ENCODE data around the gene INTS3. TPM values are rescaled to one million over a fixed set of nuclear protein-coding genes. Genes with fewer than 3 reads are reported as not detected.
"Not testable (repeated sequence)": the region's sequence is repeated elsewhere in the genome, so short reads cannot be mapped to it uniquely, and the experiment has no call there.

INTS3 gene
- total RNA-seq, 1 donor from 2014 or later, result 33.2 TPM

DNA sequence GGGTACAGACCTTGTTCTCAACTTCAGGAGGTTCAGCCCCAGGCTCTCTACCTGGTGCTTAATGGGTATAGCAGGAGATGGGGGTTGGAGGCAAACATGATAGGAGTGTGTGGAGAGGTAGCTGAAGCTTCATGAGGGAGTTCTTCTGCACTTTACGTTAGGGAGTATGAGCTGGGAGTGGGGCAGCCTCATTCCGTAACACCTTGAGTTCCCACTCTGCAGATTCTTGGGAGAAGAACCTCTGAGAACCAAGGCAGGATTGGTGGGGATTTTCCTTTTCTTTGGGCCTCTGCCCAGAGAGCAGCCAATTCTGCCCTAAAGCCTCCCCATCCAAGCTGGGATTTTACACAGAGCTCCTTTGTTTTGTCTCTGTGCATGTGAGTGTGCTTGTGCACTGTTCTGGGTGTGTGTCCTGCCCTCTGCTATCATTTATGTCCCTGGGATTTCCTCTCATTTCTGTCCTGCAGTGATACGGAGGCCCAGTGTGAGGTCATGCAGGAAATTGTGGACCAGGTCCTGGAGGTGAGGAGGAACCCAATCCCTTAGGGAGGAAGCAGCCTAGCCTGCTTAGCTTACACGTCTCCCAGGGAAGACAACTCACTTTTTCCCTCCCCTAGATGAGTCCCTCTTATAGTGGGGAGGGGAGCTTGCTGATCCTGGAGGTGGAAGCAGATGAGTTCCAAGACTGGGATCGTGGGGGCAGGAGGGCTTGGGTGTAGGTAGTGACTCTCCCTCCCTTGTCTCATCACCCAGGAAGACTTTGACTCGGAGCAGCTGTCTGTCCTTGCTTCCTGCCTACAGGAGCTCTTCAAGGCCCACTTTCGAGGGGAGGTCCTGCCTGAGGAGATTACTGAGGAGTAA, 35.7 kb downstream of the INTS3 start:
- no peak for DNase-seq

DNA sequence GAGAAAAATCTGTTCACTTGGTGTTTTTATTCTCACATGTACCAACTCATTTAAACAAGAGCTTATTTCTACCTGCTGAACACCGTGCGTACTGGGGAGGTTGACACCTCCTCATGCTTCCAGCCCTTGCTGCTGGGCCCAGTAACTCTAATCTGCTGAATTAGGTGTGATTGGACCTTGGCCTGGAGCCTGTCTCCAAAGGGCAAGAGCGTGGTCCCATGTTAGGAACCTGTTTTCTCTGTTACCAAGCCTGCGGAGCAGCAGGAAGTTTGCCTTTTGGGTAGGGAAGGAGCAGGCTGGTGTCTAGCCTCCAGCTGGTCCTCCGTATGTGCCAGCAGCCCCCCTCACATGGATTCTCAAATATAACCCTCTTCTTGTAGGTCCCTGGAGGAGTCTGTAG, 36.5 kb downstream of the INTS3 start:
- DNase-seq, result no peak

DNA sequence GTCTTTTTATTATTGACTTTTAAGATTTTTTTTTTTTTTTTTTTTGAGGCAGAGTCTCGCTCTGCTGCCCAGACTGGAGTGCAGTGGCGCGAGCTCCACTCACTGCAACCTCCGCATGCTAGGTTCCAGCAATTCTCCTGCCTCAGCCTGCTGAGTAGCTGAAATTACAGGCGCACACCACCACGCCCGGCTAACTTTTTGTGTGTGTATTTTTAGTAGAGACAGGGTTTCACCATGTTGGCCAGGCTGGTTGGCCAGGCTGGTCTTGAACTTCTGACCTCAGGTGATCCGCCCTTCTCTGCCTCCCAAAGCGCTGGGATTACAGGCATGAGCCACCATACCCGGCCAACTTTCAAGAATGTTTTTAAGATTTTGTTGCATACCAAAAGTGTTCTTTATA, 38.8 kb downstream of the INTS3 start:
- not testable (repeated sequence) for DNase-seq

DNA sequence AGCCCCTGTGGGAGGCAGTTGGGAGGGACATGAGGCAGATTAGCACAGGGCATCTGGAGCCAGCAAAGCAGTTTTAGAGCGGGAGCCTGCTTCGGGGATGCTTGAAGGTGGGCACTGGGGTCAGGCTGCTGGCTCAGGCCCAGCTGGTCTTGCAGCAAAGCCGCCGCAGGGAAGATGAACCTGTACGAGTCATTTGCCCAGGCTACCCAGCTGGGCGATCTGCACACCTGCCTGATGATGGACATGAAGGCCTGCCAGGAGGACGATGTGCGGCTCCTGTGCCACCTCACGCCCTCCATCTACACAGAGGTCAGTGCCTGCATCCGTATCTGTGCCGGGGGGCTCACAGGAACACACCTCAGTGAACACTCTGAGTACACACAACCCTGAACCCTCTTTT, 39.7 kb downstream of the INTS3 start:
- DNase-seq, result no peak

DNA sequence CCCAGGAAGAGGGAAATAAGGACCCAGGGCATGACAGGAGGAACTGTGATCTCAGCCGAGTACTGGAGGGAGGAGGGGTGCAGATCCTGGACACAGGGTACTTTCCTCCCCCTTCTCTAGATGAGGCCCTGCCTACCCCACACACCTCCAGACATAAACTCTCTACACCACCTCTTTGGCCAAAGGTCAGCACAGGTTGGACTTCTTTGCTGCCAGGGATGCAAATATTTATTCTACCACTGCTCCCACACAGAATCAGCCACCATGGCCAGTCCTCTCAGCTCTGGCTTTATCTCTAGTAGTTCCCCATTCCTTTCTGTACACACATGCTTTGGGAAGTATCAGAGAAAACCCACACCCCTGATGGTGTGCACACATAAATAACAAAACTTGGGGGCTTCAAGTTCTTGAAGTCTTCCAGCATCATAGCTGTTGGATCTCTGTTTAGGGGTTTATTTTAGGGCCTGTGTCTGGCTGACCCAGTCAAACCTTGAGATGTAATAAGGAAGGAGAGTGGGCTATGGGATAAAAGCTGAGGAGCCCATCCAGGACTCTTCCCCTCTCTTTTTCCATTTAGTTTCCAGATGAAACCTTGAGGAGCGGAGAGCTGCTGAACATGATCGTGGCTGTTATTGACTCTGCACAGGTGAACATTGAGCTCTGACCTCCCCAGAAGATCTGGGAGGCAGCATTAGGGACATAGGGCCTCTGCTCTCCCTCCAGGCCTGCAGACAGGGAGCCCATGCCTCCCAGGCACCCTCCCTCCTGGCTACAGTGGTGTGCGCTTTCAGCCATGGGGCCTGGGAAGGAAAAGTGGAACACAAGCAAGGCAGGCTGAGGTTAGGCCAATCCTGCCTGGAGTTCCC, 40.7 kb downstream of the INTS3 start:
- no peak for DNase-seq

DNA sequence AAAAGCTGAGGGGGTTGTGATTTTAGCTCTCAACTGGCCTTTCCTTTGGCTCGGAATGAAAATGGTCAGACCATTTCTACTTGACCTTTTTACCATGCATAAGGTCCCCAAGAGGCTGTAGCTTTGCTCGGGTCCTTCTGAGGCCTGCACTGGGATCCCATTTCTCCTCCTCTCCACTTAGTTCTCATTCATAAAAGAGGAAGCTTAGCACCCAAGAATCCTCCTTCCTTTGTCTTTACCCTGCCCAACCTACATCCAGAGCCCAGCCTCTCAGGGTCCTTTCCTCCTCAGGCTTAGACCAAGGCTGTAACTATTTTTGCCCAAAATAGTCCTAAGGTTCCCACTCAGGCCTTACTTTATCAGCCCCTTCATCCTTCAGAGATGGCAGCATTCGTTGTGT, 41.4 kb downstream of the INTS3 start:
- DNase-seq, result no peak

DNA sequence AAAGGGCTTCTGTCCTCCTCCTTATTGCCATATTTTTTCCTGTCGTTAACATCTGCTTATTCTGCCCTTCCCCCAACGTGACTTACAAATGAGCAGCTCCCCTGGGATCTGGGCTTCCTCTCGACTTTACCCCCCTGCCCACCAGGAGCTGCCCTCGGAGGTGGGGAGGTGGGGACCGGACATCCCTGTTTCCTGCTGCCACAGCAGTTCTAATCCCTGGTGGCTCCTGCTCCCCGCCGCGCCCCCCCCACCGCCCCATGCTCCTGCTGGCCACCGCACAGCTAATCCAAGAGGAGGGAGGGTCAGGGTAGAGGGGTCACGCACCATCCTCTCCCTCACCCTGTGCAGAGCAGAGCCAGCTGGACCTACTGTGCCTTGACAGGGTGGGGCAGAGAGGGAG, 42.9 kb downstream of the INTS3 start:
- no peak for DNase-seq

DNA sequence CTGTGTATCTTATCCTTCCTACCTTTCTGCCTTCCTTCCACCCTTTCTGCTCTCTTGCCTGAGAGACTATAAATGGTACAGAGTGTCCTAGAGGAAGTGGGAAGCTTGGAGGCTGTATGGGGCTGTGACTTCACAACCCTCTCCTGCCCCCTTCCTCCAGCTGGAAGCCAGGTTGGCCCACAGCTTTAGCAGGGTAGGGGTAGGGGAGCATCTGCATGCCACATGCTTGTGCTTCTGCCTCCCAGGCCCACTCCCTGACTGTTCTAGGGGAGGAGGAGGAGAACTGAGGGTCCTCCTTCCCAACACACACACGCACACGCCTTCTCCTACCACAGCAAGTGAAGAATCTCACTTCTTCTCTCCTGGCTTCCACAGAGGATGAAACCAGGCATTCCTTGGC, 43.4 kb downstream of the INTS3 start:
- DNase-seq, result no peak

DNA sequence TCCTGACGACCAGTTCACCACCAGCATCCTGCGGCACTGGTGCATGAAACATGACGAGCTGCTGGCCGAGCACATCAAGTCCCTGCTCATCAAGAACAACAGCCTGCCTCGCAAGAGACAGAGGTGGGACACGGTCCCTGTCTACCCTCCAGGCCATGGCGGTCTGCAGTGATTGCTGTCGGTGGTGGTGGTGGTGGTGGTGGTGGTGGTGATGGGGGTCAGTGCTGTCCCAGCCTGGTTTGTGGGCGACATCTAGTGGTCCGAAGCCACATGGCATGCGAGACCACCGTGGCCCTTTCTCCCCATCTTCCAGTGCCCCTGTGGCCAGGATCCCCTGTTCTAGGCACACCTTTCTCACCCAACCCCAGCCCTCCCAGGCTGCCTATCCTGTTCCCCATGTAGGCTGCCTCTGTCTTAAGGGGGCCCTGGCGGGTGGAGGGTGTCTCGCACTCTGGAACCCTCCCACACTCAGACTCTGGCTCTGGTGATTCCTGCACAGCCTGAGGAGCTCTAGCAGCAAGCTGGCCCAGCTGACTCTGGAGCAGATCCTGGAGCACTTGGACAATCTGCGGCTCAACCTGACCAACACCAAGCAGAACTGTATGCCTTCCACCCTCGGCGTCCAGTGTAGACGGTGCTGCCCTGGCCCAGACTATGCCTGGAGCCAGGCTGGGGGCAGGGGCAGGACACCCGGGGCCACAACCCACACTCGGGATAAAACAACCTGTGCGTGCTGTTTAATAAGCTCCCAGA, 44.2 kb downstream of the INTS3 start:
- no peak for DNase-seq

DNA sequence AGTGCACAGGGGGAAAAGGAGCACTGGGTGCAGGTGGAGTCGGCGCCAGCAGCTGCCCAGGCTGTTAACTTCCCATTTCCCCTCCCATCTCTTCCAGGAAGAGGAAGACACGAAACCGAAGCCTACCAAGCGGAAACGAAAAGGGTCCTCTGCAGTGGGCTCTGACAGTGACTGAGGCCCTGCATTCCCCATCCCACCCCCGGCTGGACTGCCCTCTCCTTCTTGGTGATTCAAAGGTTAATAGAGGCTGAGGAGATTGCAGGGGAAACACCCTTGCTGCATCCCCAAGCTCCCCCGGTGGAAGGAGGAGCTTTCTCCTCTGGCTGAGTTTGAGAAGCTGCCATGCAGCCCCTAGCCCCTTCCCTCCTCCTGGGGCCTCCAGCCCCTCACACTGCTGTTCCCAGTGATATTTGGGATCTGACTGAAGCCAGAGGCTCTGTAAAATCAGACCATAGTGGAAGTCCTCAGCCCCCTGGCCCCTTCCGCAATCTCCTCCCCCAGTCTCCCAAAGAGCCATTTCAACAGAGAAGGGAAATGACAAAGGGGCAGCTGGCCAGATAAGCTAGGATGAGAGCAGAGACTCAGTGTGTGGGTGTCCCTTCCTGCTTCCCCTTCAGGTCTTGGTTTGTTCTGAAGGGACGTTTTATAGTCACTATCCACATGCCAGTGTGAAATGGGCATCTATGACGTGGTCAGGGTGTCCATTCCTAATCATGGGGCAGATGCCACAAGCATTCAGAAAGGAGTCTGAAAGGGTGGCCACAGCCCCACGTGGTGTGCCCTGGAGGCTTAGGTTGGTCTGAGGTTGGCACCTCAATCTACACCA, 45.5 kb downstream of the INTS3 start:
- DNase-seq, result no peak

DNA sequence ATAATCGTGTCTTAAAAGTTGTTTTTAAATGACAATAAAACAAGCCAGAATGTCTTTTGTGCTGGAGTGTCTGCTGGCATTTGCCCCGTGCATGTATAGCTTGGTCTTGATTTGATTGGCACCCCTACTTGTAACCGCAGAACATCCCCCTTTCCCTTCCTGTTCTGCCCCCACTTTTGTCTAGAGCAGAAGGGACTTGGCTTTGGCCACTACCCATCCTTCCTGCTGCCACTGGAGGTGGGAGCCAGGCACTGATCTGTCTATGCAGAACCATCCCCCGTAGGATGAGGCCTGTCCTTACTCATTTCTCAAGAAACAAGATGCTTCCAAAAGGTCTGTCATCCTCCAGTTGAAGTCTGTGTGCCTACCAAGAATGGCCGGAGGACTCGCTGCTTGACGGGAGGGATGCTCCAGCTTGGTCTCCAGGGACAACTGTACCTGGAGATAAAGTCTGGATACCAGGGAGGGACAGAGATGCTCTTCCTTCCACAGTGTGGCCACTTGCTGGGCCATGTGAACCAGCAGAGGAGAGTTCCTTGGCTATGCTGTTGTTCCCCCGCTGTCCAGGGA, 46.3 kb downstream of the INTS3 start:
- no peak for DNase-seq

DNA sequence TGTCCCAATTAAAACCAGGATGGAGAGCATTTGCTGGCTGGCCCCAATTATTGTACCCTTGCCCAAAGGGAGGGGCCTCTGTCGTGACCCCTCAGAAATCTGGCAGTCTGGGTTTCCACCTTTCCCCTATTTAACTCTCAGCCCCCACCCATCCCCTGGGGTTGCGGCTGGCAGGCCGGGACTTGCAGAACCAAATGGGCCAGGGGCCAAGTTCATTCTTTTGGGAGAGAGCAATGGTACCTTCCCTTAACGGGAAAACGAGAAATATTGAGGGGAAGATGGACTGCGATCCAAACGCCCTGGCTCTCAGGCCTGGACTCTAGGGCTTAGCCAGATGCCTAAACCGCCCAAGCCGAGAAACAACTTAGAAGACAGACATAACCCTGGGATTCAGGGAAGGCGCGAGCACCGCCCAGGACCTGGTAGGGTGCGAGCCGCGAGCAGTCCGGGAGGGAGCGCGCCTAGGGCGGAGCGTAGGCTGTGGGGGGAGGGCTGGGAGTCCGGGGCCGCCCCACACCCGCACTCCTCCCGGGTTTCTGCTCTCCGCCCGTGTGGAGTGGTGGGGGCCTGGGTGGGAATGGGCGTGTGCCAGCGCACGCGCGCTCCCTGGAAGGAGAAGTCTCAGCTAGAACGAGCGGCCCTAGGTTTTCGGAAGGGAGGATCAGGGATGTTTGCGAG, 47.1 kb downstream of the INTS3 start, which contains the start of gene SLC27A3:
Gene SLC27A3, plus strand, starts transcription at position 628 of the 678 bp plus-strand sequence. CDS start 91 bp downstream, outside the sequence.
- DNase-seq, result peak; percentile 46

DNA sequence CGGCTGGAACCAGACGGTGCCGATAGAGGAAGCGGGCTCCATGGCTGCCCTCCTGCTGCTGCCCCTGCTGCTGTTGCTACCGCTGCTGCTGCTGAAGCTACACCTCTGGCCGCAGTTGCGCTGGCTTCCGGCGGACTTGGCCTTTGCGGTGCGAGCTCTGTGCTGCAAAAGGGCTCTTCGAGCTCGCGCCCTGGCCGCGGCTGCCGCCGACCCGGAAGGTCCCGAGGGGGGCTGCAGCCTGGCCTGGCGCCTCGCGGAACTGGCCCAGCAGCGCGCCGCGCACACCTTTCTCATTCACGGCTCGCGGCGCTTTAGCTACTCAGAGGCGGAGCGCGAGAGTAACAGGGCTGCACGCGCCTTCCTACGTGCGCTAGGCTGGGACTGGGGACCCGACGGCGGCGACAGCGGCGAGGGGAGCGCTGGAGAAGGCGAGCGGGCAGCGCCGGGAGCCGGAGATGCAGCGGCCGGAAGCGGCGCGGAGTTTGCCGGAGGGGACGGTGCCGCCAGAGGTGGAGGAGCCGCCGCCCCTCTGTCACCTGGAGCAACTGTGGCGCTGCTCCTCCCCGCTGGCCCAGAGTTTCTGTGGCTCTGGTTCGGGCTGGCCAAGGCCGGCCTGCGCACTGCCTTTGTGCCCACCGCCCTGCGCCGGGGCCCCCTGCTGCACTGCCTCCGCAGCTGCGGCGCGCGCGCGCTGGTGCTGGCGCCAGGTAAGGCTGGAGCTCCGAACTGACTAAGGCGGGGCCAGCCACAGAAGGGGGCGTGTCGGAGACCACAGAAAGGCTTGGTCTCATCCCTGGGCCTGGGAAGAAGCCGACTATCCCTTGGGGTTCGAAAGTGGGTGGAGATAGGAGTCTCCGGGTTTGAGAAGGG, 47.8 kb downstream of the INTS3 start:
- peak; percentile 32 for DNase-seq

DNA sequence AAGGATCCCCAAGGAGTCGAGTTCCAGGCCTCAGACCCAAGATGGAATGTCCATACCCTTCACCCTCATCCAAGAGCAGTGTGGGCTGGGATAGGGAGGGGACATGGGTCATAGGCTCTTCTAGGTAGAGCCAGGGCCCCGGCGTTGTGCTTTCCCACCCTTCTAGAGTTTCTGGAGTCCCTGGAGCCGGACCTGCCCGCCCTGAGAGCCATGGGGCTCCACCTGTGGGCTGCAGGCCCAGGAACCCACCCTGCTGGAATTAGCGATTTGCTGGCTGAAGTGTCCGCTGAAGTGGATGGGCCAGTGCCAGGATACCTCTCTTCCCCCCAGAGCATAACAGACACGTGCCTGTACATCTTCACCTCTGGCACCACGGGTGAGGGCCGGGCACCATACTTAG, 48.5 kb downstream of the INTS3 start:
- no peak for DNase-seq

DNA sequence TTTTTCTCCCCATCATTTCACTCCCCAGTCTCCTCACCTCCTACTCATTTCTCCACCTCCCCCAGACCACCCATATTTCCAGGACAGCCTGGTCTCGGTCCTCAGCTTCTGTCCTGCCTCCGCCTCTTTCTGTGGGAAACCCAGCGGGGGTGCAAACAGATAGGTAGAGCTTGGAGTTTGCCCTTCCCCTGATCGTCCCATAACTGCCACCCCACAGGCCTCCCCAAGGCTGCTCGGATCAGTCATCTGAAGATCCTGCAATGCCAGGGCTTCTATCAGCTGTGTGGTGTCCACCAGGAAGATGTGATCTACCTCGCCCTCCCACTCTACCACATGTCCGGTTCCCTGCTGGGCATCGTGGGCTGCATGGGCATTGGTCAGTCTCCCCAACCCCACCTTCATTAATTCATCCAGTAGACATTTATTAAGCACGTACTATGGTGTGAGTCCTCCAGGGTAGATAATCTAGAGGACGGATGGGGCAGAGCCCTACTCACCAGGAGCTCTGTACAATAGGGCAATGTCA, 49.1 kb downstream of the INTS3 start:
- DNase-seq, result no peak

DNA sequence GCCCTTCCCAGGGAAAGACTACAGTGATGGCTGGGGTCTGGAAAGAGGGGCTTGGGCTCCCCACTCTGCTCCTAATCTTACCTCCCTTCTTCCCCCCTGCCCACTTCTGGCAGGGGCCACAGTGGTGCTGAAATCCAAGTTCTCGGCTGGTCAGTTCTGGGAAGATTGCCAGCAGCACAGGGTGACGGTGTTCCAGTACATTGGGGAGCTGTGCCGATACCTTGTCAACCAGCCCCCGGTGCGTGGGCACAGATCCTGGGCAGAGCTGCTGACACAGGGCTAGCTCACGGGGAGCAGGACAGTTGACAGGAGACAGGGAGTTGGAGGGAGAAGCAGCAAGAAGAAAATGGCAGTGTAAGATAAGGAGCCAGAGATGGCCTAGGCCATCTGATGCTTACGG, 49.8 kb downstream of the INTS3 start:
- no peak for DNase-seq

DNA sequence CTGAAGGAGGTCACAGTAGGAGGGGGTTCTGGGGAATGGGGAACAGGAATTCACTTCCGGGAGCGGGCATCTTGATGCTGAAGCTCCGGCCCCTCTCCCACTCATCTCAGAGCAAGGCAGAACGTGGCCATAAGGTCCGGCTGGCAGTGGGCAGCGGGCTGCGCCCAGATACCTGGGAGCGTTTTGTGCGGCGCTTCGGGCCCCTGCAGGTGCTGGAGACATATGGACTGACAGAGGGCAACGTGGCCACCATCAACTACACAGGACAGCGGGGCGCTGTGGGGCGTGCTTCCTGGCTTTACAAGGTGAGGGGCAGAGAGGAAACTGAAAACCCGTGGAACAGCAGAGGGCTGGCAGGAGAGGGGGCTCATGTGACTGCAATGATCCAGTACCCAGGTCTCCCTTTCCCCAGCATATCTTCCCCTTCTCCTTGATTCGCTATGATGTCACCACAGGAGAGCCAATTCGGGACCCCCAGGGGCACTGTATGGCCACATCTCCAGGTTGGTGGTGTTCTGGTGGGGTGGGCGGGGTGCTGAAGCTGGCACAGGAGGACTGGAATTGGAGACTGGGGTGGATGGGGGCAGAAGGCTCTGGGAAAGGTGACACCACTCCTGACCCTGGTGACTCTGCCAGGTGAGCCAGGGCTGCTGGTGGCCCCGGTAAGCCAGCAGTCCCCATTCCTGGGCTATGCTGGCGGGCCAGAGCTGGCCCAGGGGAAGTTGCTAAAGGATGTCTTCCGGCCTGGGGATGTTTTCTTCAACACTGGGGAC, 50.4 kb downstream of the INTS3 start:
- no peak for DNase-seq

DNA sequence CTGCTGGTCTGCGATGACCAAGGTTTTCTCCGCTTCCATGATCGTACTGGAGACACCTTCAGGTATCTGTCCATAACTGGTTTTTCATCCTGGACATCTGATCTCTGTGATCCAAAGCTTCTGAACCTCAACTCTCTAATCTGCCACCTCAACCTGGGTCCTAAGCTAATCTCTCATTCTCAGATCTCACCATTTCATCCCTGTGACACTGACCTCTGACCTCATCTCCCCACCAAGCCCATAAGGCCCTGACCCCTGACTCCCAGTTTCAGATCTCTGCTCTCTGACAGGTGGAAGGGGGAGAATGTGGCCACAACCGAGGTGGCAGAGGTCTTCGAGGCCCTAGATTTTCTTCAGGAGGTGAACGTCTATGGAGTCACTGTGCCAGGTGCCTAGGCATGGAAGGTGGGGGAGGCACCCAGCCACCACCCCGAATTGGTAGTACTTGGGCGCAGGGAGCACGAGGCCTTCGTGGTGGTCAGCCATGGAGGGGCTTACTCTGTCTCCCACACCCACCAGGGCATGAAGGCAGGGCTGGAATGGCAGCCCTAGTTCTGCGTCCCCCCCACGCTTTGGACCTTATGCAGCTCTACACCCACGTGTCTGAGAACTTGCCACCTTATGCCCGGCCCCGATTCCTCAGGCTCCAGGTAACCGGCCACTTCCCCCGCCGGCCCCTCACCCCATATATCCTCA, 51.1 kb downstream of the INTS3 start:
- no peak for DNase-seq
